ENCODE data around the gene CHST13.

DNA sequence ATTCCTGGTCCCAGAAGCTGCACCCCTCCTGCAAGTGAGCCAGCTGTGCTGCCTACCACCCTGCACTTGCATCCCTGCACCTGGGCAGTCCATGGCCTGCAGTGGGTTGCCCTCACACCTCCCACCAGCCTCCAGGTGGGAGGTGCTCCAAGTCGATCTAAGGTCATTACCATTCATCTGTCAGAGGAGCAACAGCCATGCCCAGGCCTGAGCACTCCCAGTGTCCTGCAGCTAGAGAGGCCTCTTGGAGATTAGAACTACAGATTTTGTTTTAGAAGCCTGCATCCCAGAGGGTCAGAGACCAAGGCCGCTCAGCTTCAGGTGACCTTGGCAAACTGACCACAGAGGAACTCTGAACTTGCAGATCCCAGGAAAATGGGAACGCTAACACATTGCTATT, 39.3 kb upstream of the CHST13 start:
- no peak for TF ChIP-seq EZH2 (IDR thresholded peaks at IDR 0.05; ENCODE audit: borderline replicate concordance, low read depth, low read length, severe bottlenecking)
- TF ChIP-seq, protein P1, sequence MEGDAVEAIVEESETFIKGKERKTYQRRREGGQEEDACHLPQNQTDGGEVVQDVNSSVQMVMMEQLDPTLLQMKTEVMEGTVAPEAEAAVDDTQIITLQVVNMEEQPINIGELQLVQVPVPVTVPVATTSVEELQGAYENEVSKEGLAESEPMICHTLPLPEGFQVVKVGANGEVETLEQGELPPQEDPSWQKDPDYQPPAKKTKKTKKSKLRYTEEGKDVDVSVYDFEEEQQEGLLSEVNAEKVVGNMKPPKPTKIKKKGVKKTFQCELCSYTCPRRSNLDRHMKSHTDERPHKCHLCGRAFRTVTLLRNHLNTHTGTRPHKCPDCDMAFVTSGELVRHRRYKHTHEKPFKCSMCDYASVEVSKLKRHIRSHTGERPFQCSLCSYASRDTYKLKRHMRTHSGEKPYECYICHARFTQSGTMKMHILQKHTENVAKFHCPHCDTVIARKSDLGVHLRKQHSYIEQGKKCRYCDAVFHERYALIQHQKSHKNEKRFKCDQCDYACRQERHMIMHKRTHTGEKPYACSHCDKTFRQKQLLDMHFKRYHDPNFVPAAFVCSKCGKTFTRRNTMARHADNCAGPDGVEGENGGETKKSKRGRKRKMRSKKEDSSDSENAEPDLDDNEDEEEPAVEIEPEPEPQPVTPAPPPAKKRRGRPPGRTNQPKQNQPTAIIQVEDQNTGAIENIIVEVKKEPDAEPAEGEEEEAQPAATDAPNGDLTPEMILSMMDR (IDR thresholded peaks at IDR 0.05; ENCODE audit: extremely low read depth in 1 of 2, insufficient read depth in 1 of 2, low read depth in 1 of 2, low read length in 2 of 2), result no peak
- TF ChIP-seq, protein P2, sequence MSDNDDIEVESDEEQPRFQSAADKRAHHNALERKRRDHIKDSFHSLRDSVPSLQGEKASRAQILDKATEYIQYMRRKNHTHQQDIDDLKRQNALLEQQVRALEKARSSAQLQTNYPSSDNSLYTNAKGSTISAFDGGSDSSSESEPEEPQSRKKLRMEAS (IDR thresholded peaks at IDR 0.05; ENCODE audit: insufficient read depth, insufficient read length), result no peak
- no peak for TF ChIP-seq POLR2A (IDR thresholded peaks at IDR 0.05; ENCODE audit: low read depth, low read length)
- no peak for TF ChIP-seq FOS (IDR thresholded peaks at IDR 0.05; ENCODE audit: borderline replicate concordance, insufficient read depth, low read length)
- TF ChIP-seq POLR2AphosphoS5 (IDR thresholded peaks at IDR 0.05; ENCODE audit: insufficient read depth, low read depth, low read length), result no peak

All from endothelial cell of umbilical vein (primary cell).